ENCODE results near the gene RAB8B. TPM values are rescaled to one million over a fixed set of nuclear protein-coding genes. Genes with fewer than 3 reads are reported as not detected.

The RAB8B gene
- total RNA-seq, 2 donors from 2014 or later = 11.3 to 14.2 TPM

- intact Hi-C loops (cut with DNase I, micrococcal nuclease) = no loop called here
- ATAC-seq = no peak
- DNase-seq = no peak
Observed at GRCh38 chr15:63252292-63252691, 62.9 kb downstream of the RAB8B start.

- intact Hi-C loops (cut with DNase I, micrococcal nuclease) = no loop called here
- no peak for DNase-seq
- ATAC-seq = no peak
Observed at GRCh38 chr15:63254991-63255390, 65.6 kb downstream of the RAB8B start.

- ATAC-seq = no peak
- intact Hi-C loops (cut with DNase I, micrococcal nuclease) = no loop called here
- no peak for DNase-seq
Observed at GRCh38 chr15:63255489-63255990, 66.1 kb downstream of the RAB8B start.

GRCh38 chr15:63256433-63257274, 67.2 kb downstream of the RAB8B start:
- DNase-seq (no peak), ATAC-seq (no peak)
- intact Hi-C loops (cut with DNase I, micrococcal nuclease) = no loop called here

GRCh38 chr15:63258658-63259057, 69.3 kb downstream of the RAB8B start:
- intact Hi-C loops (cut with DNase I, micrococcal nuclease) = no loop called here
- no peak for ATAC-seq

GRCh38 chr15:63260791-63261190, 71.4 kb downstream of the RAB8B start:
- DNase-seq (no peak), ATAC-seq (no peak)
- intact Hi-C loops (cut with DNase I, micrococcal nuclease) = no loop called here

More at GRCh38 chr15:63258658-63259057, 69.3 kb downstream of the RAB8B start:
- no peak for DNase-seq

- DNase-seq (no peak), ATAC-seq (no peak)
- intact Hi-C loops (cut with DNase I, micrococcal nuclease) = no loop called here
Observed at GRCh38 chr15:63261311-63261710, 71.9 kb downstream of the RAB8B start.

- intact Hi-C loops (cut with DNase I, micrococcal nuclease) = no loop called here
- DNase-seq (no peak), ATAC-seq (no peak)
Observed at GRCh38 chr15:63263519-63263918, 74.1 kb downstream of the RAB8B start.

- intact Hi-C loops (cut with DNase I, micrococcal nuclease) = no loop called here
Observed at GRCh38 chr15:63264688-63265293, 75.4 kb downstream of the RAB8B start.

GRCh38 chr15:63274427-63274826, 85.0 kb downstream of the RAB8B start:
- no peak for ATAC-seq
- intact Hi-C loops (cut with DNase I, micrococcal nuclease) = no loop called here

More at GRCh38 chr15:63264688-63265293, 75.4 kb downstream of the RAB8B start:
- DNase-seq (no peak), ATAC-seq (no peak)

GRCh38 chr15:63276342-63277037, 87.1 kb downstream of the RAB8B start:
- no peak for DNase-seq
- peak; percentile 10 for ATAC-seq
- intact Hi-C loops (cut with DNase I, micrococcal nuclease) = no loop called here

More at GRCh38 chr15:63274427-63274826, 85.0 kb downstream of the RAB8B start:
- no peak for DNase-seq

- intact Hi-C loops (cut with DNase I, micrococcal nuclease) = no loop called here
- DNase-seq (peak; percentile 85 to 90), ATAC-seq (peak; percentile 89)
Observed at GRCh38 chr15:63277038-63277892, 87.9 kb downstream of the RAB8B start, which contains the start of gene APH1B. Gene APH1B (plus strand): TSS chr15:63277605. CDS start chr15:63277624, 19 bp downstream.

- ATAC-seq = peak; percentile 15
- peak in 1 of 2 donors; percentile 25 for DNase-seq
- intact Hi-C loops (cut with DNase I, micrococcal nuclease) = no loop called here
Observed at GRCh38 chr15:63277893-63278456, 88.6 kb downstream of the RAB8B start.

GRCh38 chr15:63283126-63283525, 93.7 kb downstream of the RAB8B start:
- intact Hi-C loops (cut with DNase I, micrococcal nuclease) = no loop called here
- ATAC-seq = no peak
- no peak for DNase-seq

GRCh38 chr15:63284335-63284734, 94.9 kb downstream of the RAB8B start:
- intact Hi-C loops (cut with DNase I, micrococcal nuclease) = no loop called here
- no peak for DNase-seq
- ATAC-seq = no peak

- no peak for DNase-seq
- no peak for ATAC-seq
- intact Hi-C loops (cut with DNase I, micrococcal nuclease) = no loop called here
Observed at GRCh38 chr15:63287109-63287508, 97.7 kb downstream of the RAB8B start.

- ATAC-seq (no peak), DNase-seq (no peak)
- intact Hi-C loops (cut with DNase I, micrococcal nuclease) = loop anchor here in 1 of 2 donors (2.0 kb wide), 1 partner anchor 114 kb away; no protein-coding TSS in a partner anchor
Observed at GRCh38 chr15:63288342-63288741, 98.9 kb downstream of the RAB8B start.

- peak; percentile 78 for ATAC-seq
- no peak for DNase-seq
- intact Hi-C loops (cut with DNase I, micrococcal nuclease) = loop anchor here in 1 of 2 donors (2.0 kb wide), 1 partner anchor 114 kb away; no protein-coding TSS in a partner anchor
Observed at GRCh38 chr15:63288778-63289378, 99.5 kb downstream of the RAB8B start.
